Endodermal cell (in vitro differentiated cells): ENCODE measurements around the gene ZSWIM6. TPM values are rescaled to one million over a fixed set of nuclear protein-coding genes. Genes with fewer than 3 reads are reported as not detected.

Source experiments
- DNase-seq: peaks from one replicate; pipeline ENCODE4 v3.0.0-alpha.2; 2017
- H3K27ac ChIP-seq: 2 replicates; pipeline ENCODE4 v1.5.1; 2013; ENCODE audit warnings: mild to moderate bottlenecking, low read depth, low read length, moderate library complexity
- H3K27me3 ChIP-seq: 2 replicates; pipeline ENCODE4 v1.6.1; 2013; ENCODE audit warnings: mild to moderate bottlenecking, low read length, moderate library complexity; ENCODE audit not compliant: insufficient read depth, control insufficient read depth, poor library complexity, severe bottlenecking
- H3K36me3 ChIP-seq: 2 replicates; pipeline ENCODE4 v1.7.0; 2013; ENCODE audit warnings: mild to moderate bottlenecking, low read length, moderate library complexity; ENCODE audit not compliant: control insufficient read depth, insufficient read depth
- H3K4me1 ChIP-seq: one replicate; pipeline ENCODE4 v1.7.0; 2013; ENCODE audit warnings: low read length; ENCODE audit not compliant: control insufficient read depth, insufficient read depth
- H3K4me3 ChIP-seq: 2 replicates; pipeline ENCODE4 v1.5.1; 2013; ENCODE audit warnings: mild to moderate bottlenecking, low read length, moderate library complexity
- H3K9ac ChIP-seq: 2 replicates; pipeline ENCODE4 v1.6.1; 2013; ENCODE audit warnings: mild to moderate bottlenecking, low read length, moderate library complexity; ENCODE audit not compliant: poor library complexity, severe bottlenecking; ENCODE audit errors: extremely low read depth
- H3K9me3 ChIP-seq: 2 replicates; pipeline ENCODE4 v1.6.1; 2013; ENCODE audit warnings: mild to moderate bottlenecking, low read length, moderate library complexity; ENCODE audit not compliant: control insufficient read depth
- H3K27ac Mint-ChIP-seq: 2 replicates; pipeline ENCODE4 v1.8.0; 2020; ENCODE audit warnings: mixed read lengths
- H3K27me3 Mint-ChIP-seq: 2 replicates; pipeline ENCODE4 v1.8.0; 2021; ENCODE audit warnings: mild to moderate bottlenecking, mixed read lengths; ENCODE audit not compliant: insufficient read depth
- H3K36me3 Mint-ChIP-seq: 2 replicates; pipeline ENCODE4 v1.8.0; 2020; ENCODE audit warnings: low read depth, mixed read lengths
- H3K4me1 Mint-ChIP-seq: 2 replicates; pipeline ENCODE4 v1.8.0; 2020; ENCODE audit warnings: mixed read lengths
- H3K4me3 Mint-ChIP-seq: 2 replicates; pipeline ENCODE4 v1.8.0; 2020; ENCODE audit warnings: mild to moderate bottlenecking, moderate library complexity, mixed read lengths
- H3K9me3 Mint-ChIP-seq: 2 replicates; pipeline ENCODE4 v1.8.0; 2020; ENCODE audit warnings: mild to moderate bottlenecking, mixed read lengths
- CTCF ChIP-seq: fragments of 200-600 bp; sonication (generic); conservative IDR thresholded peaks from 2 replicates; pipeline ENCODE4 v1.5.0; 2021; ENCODE audit warnings: antibody characterized with exemption, mild to moderate bottlenecking
- WGBS, 2 experiments: methylation state at CpG; one replicate each; pipeline versions ENCODE4 v1.1.5 to v1.1.7; 2013; ENCODE audit warnings: missing lambda C conversion rate in 2 of 2, mixed read lengths in 1 of 2; ENCODE audit not compliant: insufficient coverage in 1 of 2, insufficient read length in 1 of 2; 5-methylcytosine and 5-hydroxymethylcytosine counted together
- total RNA-seq, 2 donors: library from RNA; stranded (reverse); fragmentation: NEBNext Ultra II Directional in 1 of 2; extraction: Animal tissue kit (Norgen Biotek cat#: 25700) in 1 of 2; gene quantifications; 2 replicates in 1 of 2; 3 replicates in 1 of 2; pipeline ENCODE4 v1.2.1, GENCODE V29; 2021

The ZSWIM6 gene
- total RNA-seq, 2 donors from 2014 or later: 18.1 to 18.8 TPM

DNA sequence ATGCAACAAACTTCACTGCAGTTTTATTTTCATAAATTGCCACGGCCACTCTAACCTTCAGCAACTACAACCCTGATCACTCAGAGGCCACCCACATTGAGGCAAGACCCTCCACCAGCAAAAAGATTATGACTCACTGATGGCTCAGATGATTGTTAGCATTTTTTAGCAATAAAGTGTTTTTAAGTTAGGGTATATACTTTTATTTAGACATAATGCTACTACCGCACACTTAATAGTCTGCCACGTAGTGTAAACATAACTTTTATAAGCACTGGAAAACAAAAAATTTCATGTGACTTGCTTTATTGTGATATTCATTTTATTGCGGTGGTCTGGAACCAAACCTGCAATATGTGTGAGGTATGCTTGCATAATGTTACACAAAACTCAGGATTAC lies 257.9 kb downstream of the ZSWIM6 start:
- Histone ChIP-seq H3K4me1 (no peaks in the 10 kb centered on the region), H3K27me3 (peaks cover 5% of the 10 kb centered on the region), H3K9ac (no peak overlapping the region), H3K4me3 (no peak overlapping the region), H3K36me3 (no peaks in the 10 kb centered on the region), H3K9me3 (no peaks in the 10 kb centered on the region), H3K27ac (no peak overlapping the region)
- Mint-ChIP-seq H3K27ac (no peak overlapping the region), H3K4me3 (no peak overlapping the region), H3K27me3 (peaks cover 8% of the 10 kb centered on the region), H3K9me3 (peaks cover 6% of the 10 kb centered on the region), H3K4me1 (no peaks in the 10 kb centered on the region), H3K36me3 (no peaks in the 10 kb centered on the region)
- no peak for TF ChIP-seq CTCF
- DNase-seq: no peak
- 95 to 100% methylated on average over 1 to 3 of the region's 4 CpGs for WGBS, 2 experiments

GRCh38 chr5:61590473-61590872 lies 258.4 kb downstream of the ZSWIM6 start:
- H3K4me1 Mint-ChIP-seq: no peaks in the 10 kb centered on the region
- no peak overlapping the region for H3K4me3 ChIP-seq
- no peaks in the 10 kb centered on the region for H3K4me1 ChIP-seq
- peaks cover 8% of the 10 kb centered on the region for H3K27me3 ChIP-seq
- no peak for DNase-seq
- H3K4me3 Mint-ChIP-seq: no peak overlapping the region
- peaks cover 6% of the 10 kb centered on the region for H3K9me3 Mint-ChIP-seq
- H3K9ac ChIP-seq: no peak overlapping the region
- peaks cover 8% of the 10 kb centered on the region for H3K27me3 Mint-ChIP-seq
- H3K27ac Mint-ChIP-seq: no peak overlapping the region
- 83 to 92% methylated on average over 1 to 2 of the region's 2 CpGs for WGBS, 2 experiments
- no peaks in the 10 kb centered on the region for H3K9me3 ChIP-seq
- no peak for TF ChIP-seq CTCF
- H3K36me3 ChIP-seq: no peaks in the 10 kb centered on the region
- H3K36me3 Mint-ChIP-seq: no peaks in the 10 kb centered on the region
- H3K27ac ChIP-seq: no peak overlapping the region

GRCh38 chr5:61591859-61592258 lies 259.8 kb downstream of the ZSWIM6 start:
- no peaks in the 10 kb centered on the region for H3K4me1 Mint-ChIP-seq
- H3K9ac ChIP-seq: no peak overlapping the region
- H3K27ac Mint-ChIP-seq: no peak overlapping the region
- H3K27ac ChIP-seq: no peak overlapping the region
- H3K4me1 ChIP-seq: no peaks in the 10 kb centered on the region
- H3K27me3 Mint-ChIP-seq: peaks cover 8% of the 10 kb centered on the region
- no peak for TF ChIP-seq CTCF
- 91 to 100% methylated on average over 1 to 4 of the region's 4 CpGs for WGBS, 2 experiments
- H3K9me3 Mint-ChIP-seq: peaks cover 16% of the 10 kb centered on the region
- DNase-seq: no peak
- no peak overlapping the region for H3K4me3 Mint-ChIP-seq
- H3K4me3 ChIP-seq: no peak overlapping the region
- H3K27me3 ChIP-seq: peaks cover 8% of the 10 kb centered on the region
- no peaks in the 10 kb centered on the region for H3K36me3 ChIP-seq
- H3K36me3 Mint-ChIP-seq: no peaks in the 10 kb centered on the region
- peaks cover 9% of the 10 kb centered on the region for H3K9me3 ChIP-seq
